RWPE1 (cell line): ENCODE measurements around the gene PPFIA2.

ENCODE experiments used
- CTCF ChIA-PET: fragments of 350-600 bp; sonication (Branson Sonifier 250); formaldehyde crosslinking; extraction: SDS; loops from one replicate; lab custom pipeline; 2021; lab: Yijun Ruan, JAX
- POLR2A ChIA-PET: fragments of 400-600 bp; formaldehyde crosslinking; extraction: SDS; loops from one replicate; lab custom pipeline; 2020; ENCODE audit warnings: antibody characterized with exemption; ENCODE audit not compliant: low non-redundant PET; lab: Yijun Ruan, JAX
- DNase-seq: peaks from one replicate; pipeline ENCODE4 v3.0.0; 2012; ENCODE audit warnings: low spot score
- H3K27ac ChIP-seq: fragments of 450-650 bp; 2 replicates; pipeline ENCODE4 v1.5.1; 2017
- CTCF ChIP-seq: fragments of 450-650 bp; conservative IDR thresholded peaks from 2 replicates; pipeline ENCODE4 v1.5.1; 2017; ENCODE audit warnings: low read depth, mild to moderate bottlenecking

PPFIA2 gene

GRCh38 chr12:81303935-81304334 lies 455.2 kb downstream of the PPFIA2 start:
- ChIA-PET POLR2A (no interaction called here), CTCF (no interaction called here)
- no peak for TF ChIP-seq CTCF
- DNase-seq = no peak
- H3K27ac ChIP-seq = no peak overlapping the region

- POLR2A ChIA-PET = no interaction called here
- DNase-seq = no peak
- CTCF ChIA-PET = interaction anchor here (0.9 kb wide), 1 partner anchor 330 kb away, joined by 3 read pairs; no protein-coding TSS in a partner anchor
- TF ChIP-seq CTCF = no peak
- H3K27ac ChIP-seq = no peak overlapping the region
Observed at GRCh38 chr12:81300454-81300853, 458.7 kb downstream of the PPFIA2 start.

GRCh38 chr12:81297601-81298000 lies 461.5 kb downstream of the PPFIA2 start:
- no peak overlapping the region for H3K27ac ChIP-seq
- TF ChIP-seq CTCF = no peak
- POLR2A ChIA-PET = no interaction called here
- CTCF ChIA-PET = no interaction called here
- no peak for DNase-seq

GRCh38 chr12:81296556-81297305 lies 462.4 kb downstream of the PPFIA2 start:
- H3K27ac ChIP-seq = no peak overlapping the region
- no peak for DNase-seq
- POLR2A ChIA-PET = no interaction called here
- CTCF ChIA-PET = interaction anchor here (0.7 kb wide), 1 partner anchor 267 kb away, joined by 3 read pairs; no protein-coding TSS in a partner anchor
- no peak for TF ChIP-seq CTCF

- ChIA-PET CTCF (no interaction called here), POLR2A (no interaction called here)
- no peak overlapping the region for H3K27ac ChIP-seq
- TF ChIP-seq CTCF = no peak
- DNase-seq = no peak
Observed at GRCh38 chr12:81295251-81295650, 463.9 kb downstream of the PPFIA2 start.

GRCh38 chr12:81294325-81295190 lies 464.6 kb downstream of the PPFIA2 start:
- TF ChIP-seq CTCF = no peak
- CTCF ChIA-PET = interaction anchor here (0.6 to 0.7 kb wide), 2 partner anchors 152 to 1011 kb away, joined by 3 read pairs; no protein-coding TSS in a partner anchor
- DNase-seq = no peak
- H3K27ac ChIP-seq = no peak overlapping the region
- POLR2A ChIA-PET = no interaction called here
